ENCODE results near the gene RERE.

- no peak for TF ChIP-seq POLR2A (IDR thresholded peaks at IDR 0.05)
- no peak for TF ChIP-seq CTCF (IDR thresholded peaks at IDR 0.05)
Observed at GRCh38 chr1:8468751-8469150, 348.7 kb downstream of the RERE start.

Data from uterus (tissue), 2 donors.